ENCODE data around the gene ERBB4. TPM values are rescaled to one million over a fixed set of nuclear protein-coding genes. Genes with fewer than 3 reads are reported as not detected.

ERBB4 gene
- total RNA-seq, 2 donors from 2014 or later = not detected

- Mint-ChIP-seq H3K27me3 (no peaks in the 10 kb centered on the region), H3K27ac (no peak overlapping the region), H3K9me3 (peaks cover 6% of the 10 kb centered on the region), H3K4me1 (ENCODE audit: low read depth in 2 of 2) (no peaks in the 10 kb centered on the region), H3K4me3 (no peak overlapping the region), H3K36me3 (no peaks in the 10 kb centered on the region)
- DNase-seq (ENCODE audit: low spot score) (no peak), ATAC-seq (no peak)
These were observed 136.3 kb downstream of the ERBB4 start for GRCh38 chr2:212402316-212402715.

- Mint-ChIP-seq H3K36me3 (no peaks in the 10 kb centered on the region), H3K27ac (no peak overlapping the region), H3K9me3 (no peaks in the 10 kb centered on the region)
These were observed 140.3 kb downstream of the ERBB4 start for GRCh38 chr2:212398316-212398715.

GRCh38 chr2:212392544-212392943, 146.1 kb downstream of the ERBB4 start:
- Mint-ChIP-seq H3K27ac (no peak overlapping the region), H3K9me3 (no peaks in the 10 kb centered on the region), H3K36me3 (no peaks in the 10 kb centered on the region), H3K27me3 (no peaks in the 10 kb centered on the region), H3K4me3 (no peak overlapping the region), H3K4me1 (ENCODE audit: low read depth in 2 of 2) (no peaks in the 10 kb centered on the region)
- ATAC-seq (no peak), DNase-seq (ENCODE audit: low spot score) (no peak)

More at GRCh38 chr2:212398316-212398715, 140.3 kb downstream of the ERBB4 start:
- Mint-ChIP-seq H3K4me3 (no peak overlapping the region), H3K4me1 (ENCODE audit: low read depth in 2 of 2) (no peaks in the 10 kb centered on the region), H3K27me3 (no peaks in the 10 kb centered on the region)
- DNase-seq (ENCODE audit: low spot score) (no peak), ATAC-seq (no peak)

- no peak overlapping the region for H3K27ac Mint-ChIP-seq
- no peaks in the 10 kb centered on the region for H3K4me1 Mint-ChIP-seq (ENCODE audit: low read depth in 2 of 2)
- H3K4me3 Mint-ChIP-seq = no peak overlapping the region
- no peaks in the 10 kb centered on the region for H3K36me3 Mint-ChIP-seq
- H3K9me3 Mint-ChIP-seq = no peaks in the 10 kb centered on the region
- no peaks in the 10 kb centered on the region for H3K27me3 Mint-ChIP-seq
- ATAC-seq = no peak
- DNase-seq (ENCODE audit: low spot score) = no peak
These were observed 146.6 kb downstream of the ERBB4 start for GRCh38 chr2:212392043-212392442.

GRCh38 chr2:212387146-212387545, 151.5 kb downstream of the ERBB4 start:
- H3K27me3 Mint-ChIP-seq = no peaks in the 10 kb centered on the region
- no peaks in the 10 kb centered on the region for H3K4me1 Mint-ChIP-seq (ENCODE audit: low read depth in 2 of 2)
- no peaks in the 10 kb centered on the region for H3K9me3 Mint-ChIP-seq
- ATAC-seq = no peak
- no peak for DNase-seq (ENCODE audit: low spot score)
- H3K36me3 Mint-ChIP-seq = no peaks in the 10 kb centered on the region
- no peak overlapping the region for H3K27ac Mint-ChIP-seq
- H3K4me3 Mint-ChIP-seq = no peak overlapping the region

- no peaks in the 10 kb centered on the region for H3K4me1 Mint-ChIP-seq (ENCODE audit: low read depth in 2 of 2)
These were observed 153.4 kb downstream of the ERBB4 start for GRCh38 chr2:212385241-212385640.

GRCh38 chr2:212384027-212384426, 154.6 kb downstream of the ERBB4 start:
- H3K4me1 Mint-ChIP-seq (ENCODE audit: low read depth in 2 of 2) = no peaks in the 10 kb centered on the region
- no peaks in the 10 kb centered on the region for H3K36me3 Mint-ChIP-seq
- no peaks in the 10 kb centered on the region for H3K27me3 Mint-ChIP-seq
- H3K4me3 Mint-ChIP-seq = no peak overlapping the region
- H3K9me3 Mint-ChIP-seq = no peaks in the 10 kb centered on the region
- no peak overlapping the region for H3K27ac Mint-ChIP-seq
- DNase-seq (ENCODE audit: low spot score) (no peak), ATAC-seq (no peak)

More at GRCh38 chr2:212385241-212385640, 153.4 kb downstream of the ERBB4 start:
- Mint-ChIP-seq H3K4me3 (no peak overlapping the region), H3K27me3 (no peaks in the 10 kb centered on the region), H3K27ac (no peak overlapping the region), H3K36me3 (no peaks in the 10 kb centered on the region), H3K9me3 (no peaks in the 10 kb centered on the region)
- ATAC-seq (no peak), DNase-seq (ENCODE audit: low spot score) (no peak)

GRCh38 chr2:212381428-212382102, 157.0 kb downstream of the ERBB4 start:
- no peak for DNase-seq (ENCODE audit: low spot score)
- H3K4me1 Mint-ChIP-seq (ENCODE audit: low read depth in 2 of 2) = no peaks in the 10 kb centered on the region
- no peaks in the 10 kb centered on the region for H3K36me3 Mint-ChIP-seq
- ATAC-seq = no peak
- H3K27me3 Mint-ChIP-seq = no peaks in the 10 kb centered on the region
- no peak overlapping the region for H3K4me3 Mint-ChIP-seq
- H3K9me3 Mint-ChIP-seq = no peaks in the 10 kb centered on the region
- H3K27ac Mint-ChIP-seq = no peak overlapping the region

- ATAC-seq (no peak), DNase-seq (ENCODE audit: low spot score) (no peak)
- no peaks in the 10 kb centered on the region for H3K27me3 Mint-ChIP-seq
- H3K4me3 Mint-ChIP-seq = no peak overlapping the region
- no peaks in the 10 kb centered on the region for H3K4me1 Mint-ChIP-seq (ENCODE audit: low read depth in 2 of 2)
- no peak overlapping the region for H3K27ac Mint-ChIP-seq
- H3K36me3 Mint-ChIP-seq = no peaks in the 10 kb centered on the region
- no peaks in the 10 kb centered on the region for H3K9me3 Mint-ChIP-seq
These were observed 159.5 kb downstream of the ERBB4 start for GRCh38 chr2:212379103-212379502.

GRCh38 chr2:212367431-212367830, 171.2 kb downstream of the ERBB4 start:
- H3K4me3 Mint-ChIP-seq = no peak overlapping the region
- no peak overlapping the region for H3K27ac Mint-ChIP-seq
- H3K4me1 Mint-ChIP-seq (ENCODE audit: low read depth in 2 of 2) = no peaks in the 10 kb centered on the region
- H3K9me3 Mint-ChIP-seq = peaks cover 11% of the 10 kb centered on the region
- no peaks in the 10 kb centered on the region for H3K27me3 Mint-ChIP-seq
- H3K36me3 Mint-ChIP-seq = no peaks in the 10 kb centered on the region
- no peak for DNase-seq (ENCODE audit: low spot score)
- no peak for ATAC-seq

- H3K27me3 Mint-ChIP-seq = no peaks in the 10 kb centered on the region
- ATAC-seq (no peak), DNase-seq (ENCODE audit: low spot score) (no peak)
- no peak overlapping the region for H3K27ac Mint-ChIP-seq
- H3K9me3 Mint-ChIP-seq = peaks cover 6% of the 10 kb centered on the region
- no peaks in the 10 kb centered on the region for H3K36me3 Mint-ChIP-seq
- H3K4me3 Mint-ChIP-seq = no peak overlapping the region
- no peaks in the 10 kb centered on the region for H3K4me1 Mint-ChIP-seq (ENCODE audit: low read depth in 2 of 2)
These were observed 174.3 kb downstream of the ERBB4 start for GRCh38 chr2:212364112-212364985.

- H3K4me1 Mint-ChIP-seq (ENCODE audit: low read depth in 2 of 2) = no peaks in the 10 kb centered on the region
These were observed 177.3 kb downstream of the ERBB4 start for GRCh38 chr2:212361174-212361756.

GRCh38 chr2:212360068-212360460, 178.5 kb downstream of the ERBB4 start:
- H3K4me1 Mint-ChIP-seq (ENCODE audit: low read depth in 2 of 2) = no peaks in the 10 kb centered on the region
- H3K9me3 Mint-ChIP-seq = peaks cover 2% of the 10 kb centered on the region
- H3K36me3 Mint-ChIP-seq = no peaks in the 10 kb centered on the region
- no peak for DNase-seq (ENCODE audit: low spot score)
- no peak for ATAC-seq
- H3K4me3 Mint-ChIP-seq = no peak overlapping the region
- H3K27ac Mint-ChIP-seq = no peak overlapping the region
- no peaks in the 10 kb centered on the region for H3K27me3 Mint-ChIP-seq

More at GRCh38 chr2:212361174-212361756, 177.3 kb downstream of the ERBB4 start:
- no peak overlapping the region for H3K4me3 Mint-ChIP-seq
- H3K27me3 Mint-ChIP-seq = no peaks in the 10 kb centered on the region
- no peaks in the 10 kb centered on the region for H3K36me3 Mint-ChIP-seq
- ATAC-seq (no peak), DNase-seq (ENCODE audit: low spot score) (no peak)
- H3K9me3 Mint-ChIP-seq = peaks cover 2% of the 10 kb centered on the region
- no peak overlapping the region for H3K27ac Mint-ChIP-seq

- Mint-ChIP-seq H3K4me1 (ENCODE audit: low read depth in 2 of 2) (no peaks in the 10 kb centered on the region), H3K9me3 (peaks cover under 1% of the 10 kb centered on the region), H3K27me3 (no peaks in the 10 kb centered on the region), H3K36me3 (no peaks in the 10 kb centered on the region), H3K27ac (no peak overlapping the region), H3K4me3 (no peak overlapping the region)
- DNase-seq (ENCODE audit: low spot score) (no peak), ATAC-seq (no peak)
These were observed 179.1 kb downstream of the ERBB4 start for GRCh38 chr2:212359425-212360067.
